Kidney epithelial cell (primary cell): ENCODE measurements around the gene C1QTNF2. TPM values are rescaled to one million over a fixed set of nuclear protein-coding genes. Genes with fewer than 3 reads are reported as not detected.

Source experiments
- DNase-seq: peaks from one replicate; pipeline ENCODE4 v3.0.0-alpha.2; 2010; ENCODE audit warnings: low read depth
- H3K27me3 ChIP-seq: 2 replicates; pipeline ENCODE4 v1.6.0; 2011; ENCODE audit warnings: low read length; ENCODE audit not compliant: control insufficient read depth, insufficient read depth
- H3K36me3 ChIP-seq: 2 replicates; pipeline ENCODE4 v1.5.1; 2011; ENCODE audit warnings: low read length; ENCODE audit not compliant: control insufficient read depth, insufficient read depth
- H3K4me3 ChIP-seq: 2 replicates; pipeline ENCODE4 v1.5.1; 2011; ENCODE audit warnings: low read depth, mild to moderate bottlenecking, control low read depth, low read length
- CTCF ChIP-seq: IDR thresholded peaks from 2 replicates; pipeline ENCODE4 v1.5.1; 2011; ENCODE audit warnings: mild to moderate bottlenecking, moderate library complexity, low read length, control low read depth, inconsistent platforms; ENCODE audit not compliant: insufficient read depth, poor library complexity, severe bottlenecking
- total RNA-seq: library from RNA; depleted of rRNA; stranded (reverse); fragments of >200 nt; gene quantifications from 2 replicates; pipeline ENCODE4 v1.2.3, GENCODE V29; 2015

Gene C1QTNF2
- total RNA-seq = 0.07 TPM in 1 of 2 replicates, not detected in the other

- no peaks in the 10 kb centered on the region for H3K36me3 ChIP-seq
- peak within 1 kb of the TSS; percentile 39 for H3K4me3 ChIP-seq
- H3K27me3 ChIP-seq = peaks cover 8% of the 10 kb centered on the region
- no peak for TF ChIP-seq CTCF
- peak; percentile 14 for DNase-seq
Measured at GRCh38 chr5:160369990-160370712, at the start of gene C1QTNF2. Gene C1QTNF2 (minus strand): TSS chr5:160370626. CDS start chr5:160355011, 15,615 bp downstream.

- H3K4me3 ChIP-seq = no peak overlapping the region
- no peak for DNase-seq
- no peaks in the 10 kb centered on the region for H3K36me3 ChIP-seq
- no peaks in the 10 kb centered on the region for H3K27me3 ChIP-seq
- TF ChIP-seq CTCF = no peak
Measured at GRCh38 chr5:160420331-160420610, 49.8 kb upstream of the C1QTNF2 start.

- no peak for DNase-seq
- TF ChIP-seq CTCF = no peak
- Histone ChIP-seq H3K4me3 (peak overlapping the region; percentile 92), H3K36me3 (no peaks in the 10 kb centered on the region), H3K27me3 (no peaks in the 10 kb centered on the region)
Measured at GRCh38 chr5:160419458-160420330, 49.3 kb upstream of the C1QTNF2 start.

- no peaks in the 10 kb centered on the region for H3K27me3 ChIP-seq
- peak within 1 kb of the TSS; percentile 92 for H3K4me3 ChIP-seq
- H3K36me3 ChIP-seq = no peaks in the 10 kb centered on the region
- peak; percentile 81 for DNase-seq
- no peak for TF ChIP-seq CTCF
Measured at GRCh38 chr5:160418561-160419457, 48.4 kb upstream of the C1QTNF2 start, which contains the start of gene SLU7. Gene SLU7 (minus strand): TSS chr5:160419081. CDS start chr5:160415294, 3,787 bp downstream.

GRCh38 chr5:160399402-160400353 is 29.3 kb upstream of the C1QTNF2 start, which contains the start of gene FAM200C:
Gene FAM200C (minus strand): TSS chr5:160400054. CDS start chr5:160395490, 4,564 bp downstream.
- no peaks in the 10 kb centered on the region for H3K36me3 ChIP-seq
- DNase-seq = peak; percentile 73
- TF ChIP-seq CTCF = no peak
- no peaks in the 10 kb centered on the region for H3K27me3 ChIP-seq
- peak within 1 kb of the TSS; percentile 68 for H3K4me3 ChIP-seq
